SK-MEL-5 (cell line): ENCODE data around the gene LGR5. TPM values are rescaled to one million over a fixed set of nuclear protein-coding genes. Genes with fewer than 3 reads are reported as not detected.
"Not testable (repeated sequence)": the region's sequence is repeated elsewhere in the genome, so short reads cannot be mapped to it uniquely, and the experiment has no call there.

ENCODE experiments used
- DNase-seq: peaks from one replicate; pipeline ENCODE4 v3.0.0-alpha.2; 2016; ENCODE audit warnings: low read depth, low spot score
- in situ Hi-C: cut with HindIII; loops from 2 replicates; pipeline ENCODE4 v1.10.0; 2016; ENCODE audit warnings: low sequenced_read_pairs, high pct_unique_total_duplicates, low pct_unique_long_range_greater_than_20kb
- total RNA-seq: library from RNA; depleted of rRNA; stranded (reverse); fragments of >200 nt; shearing (Covaris generic); gene quantifications from 2 replicates; pipeline ENCODE4 v1.2.3, GENCODE V29; 2014

LGR5 gene
- total RNA-seq, 1 experiment from 2014 or later: not detected

DNA sequence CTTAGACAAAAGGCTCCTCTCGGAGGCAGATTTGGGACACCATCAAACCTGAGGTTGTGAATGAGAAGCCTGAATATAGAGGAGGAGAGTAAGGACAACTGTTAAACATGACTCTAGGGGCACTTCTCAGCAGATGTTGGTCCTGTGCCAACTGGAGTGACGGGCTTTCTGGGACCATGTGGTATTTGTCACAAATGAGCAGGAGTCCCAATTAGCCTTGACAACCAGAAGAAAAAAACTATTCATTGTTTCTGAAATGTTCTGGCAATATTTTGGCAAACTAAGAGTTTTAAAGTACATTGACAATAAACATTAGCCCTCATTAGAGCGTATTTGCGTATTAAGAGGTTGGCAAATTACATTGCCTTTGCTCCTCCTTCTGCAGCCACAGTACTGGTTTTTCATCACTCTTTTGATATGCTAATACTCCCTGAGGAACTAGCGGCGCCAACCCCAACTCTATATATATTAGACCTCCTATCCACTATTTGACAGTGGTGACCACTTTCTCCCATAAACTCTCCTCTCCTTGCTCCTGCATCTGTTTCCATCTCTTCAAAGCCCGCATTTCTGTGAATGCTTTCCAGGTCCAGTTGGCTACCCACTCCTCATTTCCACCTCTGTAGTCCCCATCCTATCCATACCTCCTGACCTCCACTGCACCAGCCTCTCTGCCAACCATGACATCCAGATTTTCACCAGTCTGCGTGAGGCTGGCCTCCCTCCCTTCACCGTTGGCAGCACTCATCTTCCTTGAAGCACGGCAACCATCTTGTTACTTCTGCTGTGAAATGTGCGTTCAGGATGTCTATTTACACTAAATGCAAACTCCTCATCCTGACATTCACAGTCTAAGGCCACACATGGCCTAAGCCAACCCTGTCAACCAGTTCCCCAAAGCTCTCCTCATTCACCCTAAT, 123.3 kb downstream of the LGR5 start:
- no peak for DNase-seq
- in situ Hi-C loops: no loop called here

DNA sequence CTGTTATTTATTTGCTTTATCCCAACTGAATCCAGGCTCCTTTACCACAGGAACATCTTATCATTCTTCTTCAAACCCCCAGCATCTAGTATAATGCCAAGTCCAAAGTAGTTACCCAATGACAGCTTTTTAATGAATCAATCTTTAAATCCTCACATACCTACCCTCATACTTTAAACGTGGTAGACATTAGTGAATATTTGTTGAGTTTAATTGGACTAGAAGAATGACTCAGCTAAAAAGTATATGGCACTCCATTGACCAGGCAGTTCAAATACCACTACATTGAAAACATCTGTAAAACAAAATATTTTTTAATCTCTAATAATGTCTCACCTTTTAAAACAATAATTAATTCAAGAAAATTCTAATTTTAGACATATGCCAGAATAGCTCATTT, 125.9 kb downstream of the LGR5 start:
- in situ Hi-C loops: no loop called here

DNA sequence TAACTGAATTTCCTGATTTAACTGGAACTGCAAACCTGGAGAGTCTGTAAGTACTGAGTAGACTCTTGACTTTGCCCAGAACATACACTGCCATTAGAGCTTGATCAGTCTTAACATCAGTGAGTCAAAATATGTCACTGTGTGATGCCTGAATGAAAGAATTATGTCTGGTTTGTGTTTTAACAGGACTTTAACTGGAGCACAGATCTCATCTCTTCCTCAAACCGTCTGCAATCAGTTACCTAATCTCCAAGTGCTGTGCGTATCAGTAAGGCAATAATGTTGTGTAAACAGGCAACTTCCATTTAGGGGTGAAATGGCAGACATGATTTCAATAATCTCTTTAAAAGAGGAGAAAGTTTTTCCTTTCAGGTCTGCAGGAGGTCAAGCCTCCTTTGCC, 127.1 kb downstream of the LGR5 start:
- in situ Hi-C loops: no loop called here
- DNase-seq: no peak

More for the DNA sequence above, 125.9 kb downstream of the LGR5 start:
- DNase-seq: no peak

DNA sequence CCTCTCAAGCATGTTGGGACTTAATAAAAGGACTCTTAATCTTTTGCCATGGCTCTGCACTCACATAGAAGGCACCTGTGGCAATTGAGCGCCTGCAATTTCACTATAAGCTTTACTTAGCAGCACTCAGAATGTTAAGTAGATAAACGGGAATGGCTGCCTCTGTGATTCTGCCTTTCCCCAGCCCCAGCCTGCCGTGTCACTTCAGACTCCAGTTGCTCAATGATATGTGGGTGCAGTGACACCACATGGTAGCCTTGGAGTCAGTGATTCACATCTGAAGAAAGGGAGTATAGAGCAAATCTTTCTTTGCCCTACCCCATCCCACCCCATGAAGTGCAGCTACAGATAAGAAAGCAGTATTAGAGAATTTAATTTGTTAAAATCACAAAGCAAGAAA, 127.9 kb downstream of the LGR5 start:
- in situ Hi-C loops: no loop called here
- DNase-seq: no peak

DNA sequence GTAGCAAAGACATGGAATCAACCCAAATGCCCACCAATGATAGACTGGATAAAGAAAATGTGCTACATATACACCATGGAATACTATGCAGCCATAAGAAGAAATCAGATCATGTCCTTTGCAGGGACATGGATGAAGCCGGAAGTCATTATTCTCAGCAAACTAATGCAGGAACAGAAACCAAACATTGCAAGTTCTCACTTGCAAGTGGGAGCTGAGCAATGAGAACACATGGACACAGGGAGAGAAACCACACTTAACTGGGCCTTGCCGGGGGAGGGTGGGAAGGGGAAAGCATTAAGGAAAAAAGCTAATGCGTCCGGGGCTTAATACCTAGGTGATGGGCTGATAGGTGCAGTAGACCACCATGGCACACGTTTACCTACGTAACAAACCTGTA, 130.3 kb downstream of the LGR5 start:
- in situ Hi-C loops, DNase-seq: not testable (repeated sequence)

DNA sequence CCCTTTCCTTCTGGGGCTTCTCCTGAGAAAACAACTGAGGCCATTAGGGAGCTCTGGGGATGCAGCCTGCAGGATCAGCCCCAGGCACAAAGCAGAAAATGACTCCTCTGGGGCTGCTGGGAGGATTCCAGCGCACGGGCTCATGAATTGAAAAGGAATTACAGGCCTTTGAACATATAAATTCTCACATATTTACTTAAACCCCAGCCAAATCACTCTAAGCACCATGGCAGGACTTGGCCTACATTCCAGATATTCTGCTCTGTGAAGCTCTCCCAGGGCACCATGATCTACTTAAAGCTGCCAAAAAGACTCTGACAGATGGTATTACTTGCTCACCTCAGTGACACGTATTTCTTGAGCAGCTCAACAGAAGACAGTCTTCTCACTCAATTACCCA, 136.9 kb downstream of the LGR5 start:
- in situ Hi-C loops: no loop called here
- no peak for DNase-seq

DNA sequence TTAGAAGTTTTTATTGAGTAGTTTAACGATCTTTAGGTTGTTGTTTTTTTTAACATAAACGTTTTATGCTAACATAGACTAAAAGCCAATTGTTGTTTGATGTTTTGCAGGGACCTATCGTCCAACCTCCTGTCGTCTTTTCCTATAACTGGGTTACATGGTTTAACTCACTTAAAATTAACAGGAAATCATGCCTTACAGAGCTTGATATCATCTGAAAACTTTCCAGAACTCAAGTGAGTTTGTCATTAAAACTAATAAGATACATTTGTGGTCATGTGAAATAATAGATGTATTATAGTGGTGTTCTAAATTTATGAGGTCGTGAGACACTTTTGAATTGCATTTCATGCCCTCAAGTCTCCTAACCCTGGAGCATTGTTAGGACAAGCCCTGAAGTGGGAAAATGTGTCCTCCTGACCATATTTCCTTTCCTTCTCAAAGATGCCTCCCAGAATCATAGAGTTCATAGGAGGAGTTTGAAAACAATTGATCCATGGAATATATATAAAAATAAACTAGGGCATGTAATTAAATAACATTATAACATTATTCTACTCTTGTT, 139.2 kb downstream of the LGR5 start:
- no peak for DNase-seq
- in situ Hi-C loops: no loop called here

DNA sequence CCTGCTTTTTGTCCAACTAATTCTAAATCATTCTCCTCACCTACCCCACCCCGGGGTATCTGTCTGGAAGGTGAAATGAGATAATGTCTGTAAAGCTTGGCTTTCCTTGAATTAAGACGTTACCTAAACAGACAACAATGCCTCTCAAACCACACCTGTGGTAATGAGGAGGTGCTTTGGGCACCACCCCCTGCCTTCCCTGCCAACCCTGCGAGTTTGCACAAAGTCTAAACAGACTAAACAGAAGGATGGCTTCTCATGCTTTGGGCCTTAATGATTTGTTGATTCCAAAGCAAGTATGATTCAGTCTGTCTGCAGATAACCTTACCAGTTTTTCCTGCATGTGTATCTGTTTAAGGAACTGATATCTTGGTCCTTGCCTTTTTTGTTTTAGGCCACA, 141.6 kb downstream of the LGR5 start:
- in situ Hi-C loops: no loop called here
- DNase-seq: no peak

DNA sequence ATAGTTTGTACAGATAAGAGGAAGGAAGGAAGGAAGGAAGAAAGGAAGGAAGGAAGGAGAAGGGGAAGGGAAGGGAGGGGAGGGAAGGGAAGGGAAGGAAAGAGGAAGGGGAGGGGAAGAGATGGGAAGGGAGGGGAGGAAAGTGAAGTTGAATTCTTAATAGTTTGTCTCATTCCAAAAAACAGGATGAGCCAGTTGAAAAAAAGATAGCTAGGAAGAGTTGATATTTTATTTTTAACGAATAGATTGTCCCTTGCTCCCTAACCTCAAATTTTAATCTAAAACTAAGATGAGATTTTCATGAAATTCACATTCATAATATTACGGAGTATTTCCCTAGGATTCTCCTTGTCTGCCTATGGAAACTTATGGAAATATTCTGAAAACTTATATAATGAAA, 143.3 kb downstream of the LGR5 start:
- no peak for DNase-seq
- in situ Hi-C loops: no loop called here

DNA sequence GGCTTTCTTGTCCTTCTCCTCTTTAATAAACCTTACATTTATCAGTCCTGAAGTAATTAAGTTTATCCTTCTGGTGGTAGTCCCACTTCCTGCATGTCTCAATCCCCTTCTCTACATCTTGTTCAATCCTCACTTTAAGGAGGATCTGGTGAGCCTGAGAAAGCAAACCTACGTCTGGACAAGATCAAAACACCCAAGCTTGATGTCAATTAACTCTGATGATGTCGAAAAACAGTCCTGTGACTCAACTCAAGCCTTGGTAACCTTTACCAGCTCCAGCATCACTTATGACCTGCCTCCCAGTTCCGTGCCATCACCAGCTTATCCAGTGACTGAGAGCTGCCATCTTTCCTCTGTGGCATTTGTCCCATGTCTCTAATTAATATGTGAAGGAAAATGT, 144.8 kb downstream of the LGR5 start:
- DNase-seq: no peak
- in situ Hi-C loops: no loop called here

DNA sequence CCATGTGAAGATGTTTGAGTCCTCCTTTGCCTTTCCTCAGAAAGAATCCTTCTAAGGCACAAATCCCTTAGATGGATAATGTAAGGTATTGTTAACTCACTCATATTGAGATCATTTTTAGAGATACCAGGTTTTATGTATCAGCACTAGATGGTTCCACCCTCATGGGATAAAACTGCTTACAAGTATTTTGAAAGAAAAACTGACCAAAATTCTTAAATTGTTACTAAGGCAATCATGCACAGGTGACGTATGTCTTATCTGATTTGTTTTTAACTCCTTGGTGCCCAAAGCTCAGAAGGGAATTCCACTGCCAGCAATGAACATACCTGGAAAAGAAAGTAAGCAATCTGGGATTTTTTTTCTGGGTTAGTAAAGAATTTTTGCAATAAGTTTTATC, 145.6 kb downstream of the LGR5 start:
- in situ Hi-C loops: no loop called here
- DNase-seq: no peak

DNA sequence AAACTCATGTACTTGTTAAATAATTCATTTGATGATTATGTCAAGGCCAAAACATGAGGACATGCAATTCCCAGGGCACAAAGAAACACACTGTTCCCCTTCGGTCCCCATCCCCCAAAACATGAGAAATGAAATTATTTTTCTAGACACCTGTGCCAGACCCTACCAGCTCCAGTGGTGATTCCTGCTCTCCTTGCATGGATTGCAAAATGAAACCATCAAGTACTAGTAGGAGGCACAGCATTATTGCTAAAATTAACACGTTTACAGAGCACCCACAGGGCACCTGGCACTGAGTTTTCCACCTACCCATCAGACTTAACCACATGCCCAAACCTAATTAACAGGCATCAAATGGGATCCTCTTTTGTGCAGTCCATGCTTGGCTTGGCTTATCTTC, 147.4 kb downstream of the LGR5 start:
- no peak for DNase-seq
- in situ Hi-C loops: no loop called here

DNA sequence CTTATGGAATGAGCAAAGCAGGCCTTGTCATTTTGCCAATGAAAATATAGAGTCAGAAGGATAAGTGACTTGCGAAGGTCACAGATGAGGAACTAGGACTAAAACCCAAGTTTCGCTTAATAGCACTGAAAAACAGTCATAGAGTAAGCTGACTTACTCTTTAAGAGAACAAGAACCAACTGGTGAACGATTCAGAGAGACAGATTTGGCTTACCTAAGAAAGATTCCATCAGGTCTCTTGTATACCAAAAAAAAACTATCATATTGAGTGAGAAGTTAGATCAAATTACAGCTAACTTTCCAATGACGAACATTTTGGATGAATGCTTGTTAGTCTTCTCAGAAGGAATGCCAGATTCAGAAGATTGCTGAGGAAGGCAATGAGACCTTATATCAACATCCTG, 149.9 kb downstream of the LGR5 start:
- no peak for DNase-seq
- in situ Hi-C loops: no loop called here

DNA sequence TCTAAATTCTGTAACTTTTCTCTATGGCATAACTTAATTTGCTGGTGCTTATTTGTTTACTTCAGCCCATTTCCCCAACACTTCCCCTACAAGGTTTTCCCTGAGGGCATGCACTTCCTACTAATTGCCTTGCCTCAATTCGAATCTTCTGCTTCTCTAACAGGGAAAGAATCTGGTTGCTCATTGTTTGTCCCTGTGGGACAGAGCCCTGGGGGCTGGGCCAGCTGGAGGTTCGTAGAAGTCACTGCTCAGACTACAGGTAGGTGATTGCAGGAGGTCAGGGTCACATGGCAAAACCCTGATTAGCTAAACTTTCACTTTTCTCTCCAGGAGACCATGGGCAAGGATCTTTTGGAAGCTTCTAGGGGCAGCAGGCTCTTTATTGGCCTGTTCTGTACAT, 152.0 kb downstream of the LGR5 start:
- no peak for DNase-seq
- in situ Hi-C loops: no loop called here

DNA sequence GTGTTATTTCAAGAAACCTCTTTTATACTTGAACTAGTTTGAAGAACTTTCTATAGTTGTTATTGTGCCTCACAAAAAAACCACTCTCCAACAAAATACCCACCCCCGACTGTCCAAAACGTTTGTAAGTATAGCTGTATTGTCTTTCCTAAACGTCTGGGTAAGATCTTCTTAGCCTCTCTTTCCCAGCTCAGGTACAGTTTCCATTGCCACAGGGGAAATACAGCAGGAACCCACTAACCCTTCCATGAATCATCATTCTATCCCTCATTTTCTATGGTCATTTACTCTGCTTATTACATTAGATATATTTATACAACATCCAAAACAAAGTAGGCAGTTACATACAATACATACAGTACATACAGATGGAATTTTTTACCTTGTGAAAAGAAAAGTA, 153.2 kb downstream of the LGR5 start:
- in situ Hi-C loops: no loop called here
- no peak for DNase-seq

DNA sequence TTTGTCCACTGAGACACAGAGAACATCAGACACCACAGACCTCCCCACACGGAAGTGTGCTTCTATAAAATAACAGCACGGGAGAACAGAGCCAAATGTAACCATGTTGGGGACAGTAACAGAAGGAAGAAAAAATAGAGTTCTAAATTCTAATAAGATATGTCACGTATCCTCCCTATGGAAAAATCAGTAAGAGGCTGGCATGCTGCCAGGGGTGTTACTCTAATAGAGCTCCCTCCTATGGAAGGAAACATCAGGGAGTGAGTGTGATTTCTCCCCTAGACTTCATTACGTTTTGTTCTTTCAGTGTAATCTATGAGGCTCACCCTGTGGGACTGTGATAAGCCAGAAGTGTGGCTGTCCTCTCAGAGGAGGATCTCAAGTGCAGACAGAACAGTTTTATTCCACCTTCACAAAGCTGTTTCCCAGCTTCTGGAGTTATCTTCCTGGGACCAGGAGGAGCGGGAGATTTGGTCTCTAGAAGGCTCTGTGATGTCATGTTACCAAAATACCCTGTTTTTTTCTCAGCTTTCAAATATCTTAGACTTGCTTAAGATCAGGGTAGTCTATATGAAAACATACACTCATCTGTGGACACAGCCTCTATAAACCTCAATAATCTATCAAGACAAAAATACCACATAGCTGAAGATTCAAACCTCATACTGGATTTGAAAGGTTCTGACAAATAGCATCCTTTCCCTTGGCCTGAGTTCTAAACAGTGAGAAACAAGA, 154.8 kb downstream of the LGR5 start:
- in situ Hi-C loops: no loop called here
- peak; percentile 48 for DNase-seq

DNA sequence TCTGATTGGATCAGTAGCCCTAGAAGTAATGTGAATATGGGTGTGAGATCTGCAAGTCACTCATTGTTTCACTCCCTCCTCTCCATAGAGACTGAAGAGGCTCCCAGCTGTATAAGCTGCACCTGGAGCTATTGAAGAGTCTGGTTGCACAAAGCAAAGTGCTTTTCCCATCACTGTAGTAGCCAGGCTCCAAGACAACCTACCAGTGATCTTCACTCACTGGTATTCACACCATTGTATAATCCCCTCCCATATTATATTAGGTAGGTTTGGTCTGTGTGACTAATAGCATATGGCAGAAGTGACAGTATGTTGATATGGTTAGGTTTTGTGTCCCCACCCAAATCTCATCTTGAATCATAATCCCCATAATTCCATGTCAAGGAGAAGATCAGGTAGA, 159.6 kb downstream of the LGR5 start:
- no peak for DNase-seq
- in situ Hi-C loops: no loop called here

DNA sequence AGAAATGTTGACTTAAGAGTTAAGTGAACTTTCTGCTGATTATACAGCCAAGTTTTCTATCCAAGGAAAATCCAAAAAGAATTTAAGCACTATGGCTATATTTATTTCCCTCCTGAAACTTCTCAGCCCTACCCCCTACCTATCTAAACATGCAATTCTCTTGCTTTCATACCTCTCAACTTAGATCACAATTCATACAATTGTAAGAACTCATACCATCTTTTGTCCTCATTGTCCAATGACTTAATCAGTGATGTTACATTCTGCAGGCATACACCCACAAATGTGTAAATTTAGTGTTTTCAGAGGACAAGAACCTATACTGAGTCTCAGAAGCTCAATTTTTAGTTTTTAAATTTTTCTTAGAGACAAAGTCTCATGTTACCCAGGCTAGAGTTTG, 161.9 kb downstream of the LGR5 start:
- no peak for DNase-seq
- in situ Hi-C loops: no loop called here
